H9 (cell line): Measurements from ENCODE around the gene DYNLT4. TPM values are rescaled to one million over a fixed set of nuclear protein-coding genes. Genes with fewer than 3 reads are reported as not detected.

Experiments
- DNase-seq: peaks from one replicate; pipeline ENCODE4 v3.0.0-alpha.2; 2017
- H2AFZ ChIP-seq: one replicate; pipeline ENCODE4 v1.6.1; 2013; ENCODE audit warnings: mild to moderate bottlenecking, low read length, control low read depth, moderate library complexity
- H2AK5ac ChIP-seq: 2 replicates; pipeline ENCODE4 v1.6.1; 2013; ENCODE audit warnings: low read length, control low read depth, mixed read lengths; ENCODE audit not compliant: insufficient read length
- H2BK120ac ChIP-seq: one replicate; pipeline ENCODE4 v1.6.1; 2013; ENCODE audit warnings: low read depth, mild to moderate bottlenecking, low read length, control low read depth, inconsistent platforms; ENCODE audit not compliant: poor library complexity, severe bottlenecking
- H2BK12ac ChIP-seq: 2 replicates; pipeline ENCODE4 v1.6.1; 2013; ENCODE audit warnings: low read length, control low read depth, mixed read lengths, low read depth; ENCODE audit not compliant: insufficient read length
- H2BK15ac ChIP-seq: 2 replicates; pipeline ENCODE4 v1.6.1; 2013; ENCODE audit warnings: low read depth, low read length, control low read depth
- H2BK20ac ChIP-seq: one replicate; pipeline ENCODE4 v1.6.1; 2013; ENCODE audit warnings: low read depth, mild to moderate bottlenecking, low read length, control low read depth, inconsistent platforms; ENCODE audit not compliant: poor library complexity, severe bottlenecking
- H2BK5ac ChIP-seq: 2 replicates; pipeline ENCODE4 v1.6.1; 2013; ENCODE audit warnings: low read length, control low read depth, mixed read lengths; ENCODE audit not compliant: insufficient read length
- H3K14ac ChIP-seq: 2 replicates; pipeline ENCODE4 v1.6.1; 2013; ENCODE audit warnings: low read length, control low read depth; ENCODE audit not compliant: insufficient read depth
- H3K18ac ChIP-seq: 2 replicates; pipeline ENCODE4 v1.6.1; 2013; ENCODE audit warnings: low read depth, mild to moderate bottlenecking, mixed read lengths, low read length, control low read depth; ENCODE audit not compliant: insufficient read length
- H3K23ac ChIP-seq: 2 replicates; pipeline ENCODE4 v1.6.1; 2013; ENCODE audit warnings: low read length, control low read depth, mixed read lengths, low read depth; ENCODE audit not compliant: insufficient read length
- H3K23me2 ChIP-seq: 2 replicates; pipeline ENCODE4 v1.6.1; 2013; ENCODE audit warnings: low read depth, mild to moderate bottlenecking, mixed read lengths, low read length, control low read depth; ENCODE audit not compliant: insufficient read length, poor library complexity, severe bottlenecking
- H3K27ac ChIP-seq: 2 replicates; pipeline ENCODE4 v1.5.1; 2013; ENCODE audit warnings: low read length, control low read depth, mixed read lengths, low read depth; ENCODE audit not compliant: insufficient read length
- H3K27me3 ChIP-seq: 2 replicates; pipeline ENCODE4 v1.6.1; 2013; ENCODE audit warnings: low read length, control low read depth, inconsistent platforms; ENCODE audit not compliant: insufficient read depth
- H3K4ac ChIP-seq: 2 replicates; pipeline ENCODE4 v1.6.1; 2013; ENCODE audit warnings: low read depth, mild to moderate bottlenecking, control low read depth, inconsistent platforms, low read length, moderate library complexity
- H3K4me1 ChIP-seq: 2 replicates; pipeline ENCODE4 v1.6.1; 2013; ENCODE audit warnings: low read length, control low read depth, inconsistent platforms; ENCODE audit not compliant: insufficient read depth
- H3K4me2 ChIP-seq: 2 replicates; pipeline ENCODE4 v1.6.1; 2013; ENCODE audit warnings: low read length, control low read depth, mixed read lengths; ENCODE audit not compliant: insufficient read length, insufficient read depth
- H3K56ac ChIP-seq: 2 replicates; pipeline ENCODE4 v1.6.1; 2013; ENCODE audit warnings: low read depth, mild to moderate bottlenecking, mixed read lengths, low read length, control low read depth; ENCODE audit not compliant: insufficient read length
- H3K79me1 ChIP-seq: 2 replicates; pipeline ENCODE4 v1.6.1; 2013; ENCODE audit warnings: low read depth, mild to moderate bottlenecking, moderate library complexity, low read length, control low read depth, inconsistent platforms; ENCODE audit not compliant: insufficient read depth, poor library complexity, severe bottlenecking
- H3K79me2 ChIP-seq: 2 replicates; pipeline ENCODE4 v1.6.1; 2013; ENCODE audit warnings: low read length, control low read depth, inconsistent platforms; ENCODE audit not compliant: insufficient read depth
- H3K9ac ChIP-seq: 2 replicates; pipeline ENCODE4 v1.6.1; 2013; ENCODE audit warnings: low read length, control low read depth, mixed read lengths; ENCODE audit not compliant: insufficient read length; ENCODE audit errors: extremely low read depth
- H3K9me3 ChIP-seq: one replicate; pipeline ENCODE4 v1.6.1; 2013; ENCODE audit warnings: low read depth, low read length, inconsistent platforms; ENCODE audit not compliant: control insufficient read depth
- H3T11ph ChIP-seq: one replicate; pipeline ENCODE4 v1.6.1; 2013; ENCODE audit warnings: mild to moderate bottlenecking, low read length, control low read depth, inconsistent platforms
- H4K20me1 ChIP-seq: one replicate; pipeline ENCODE4 v1.6.1; 2013; ENCODE audit not compliant: control insufficient read depth, insufficient read length, insufficient read depth
- H4K5ac ChIP-seq: 2 replicates; pipeline ENCODE4 v1.6.1; 2013; ENCODE audit warnings: low read depth, mild to moderate bottlenecking, mixed read lengths, low read length, control low read depth; ENCODE audit not compliant: insufficient read length
- H4K8ac ChIP-seq: replicated peaks from 2 replicates; pipeline ENCODE4 v1.6.1; 2013; ENCODE audit warnings: low read length, control low read depth, mixed read lengths, low read depth; ENCODE audit not compliant: insufficient read length
- H4K91ac ChIP-seq: 2 replicates; pipeline ENCODE4 v1.6.1; 2013; ENCODE audit warnings: low read depth, mild to moderate bottlenecking, moderate library complexity, mixed read lengths, low read length, control low read depth; ENCODE audit not compliant: insufficient read length
- H3K27ac Mint-ChIP-seq, 3 experiments: 2 replicates in 2 of 3; 3 replicates in 1 of 3; pipeline ENCODE4 v1.8.0; 2020 to 2021; ENCODE audit warnings: mixed read lengths in 3 of 3, mild to moderate bottlenecking in 1 of 3, moderate library complexity in 1 of 3
- H3K27me3 Mint-ChIP-seq: 2 replicates; pipeline ENCODE4 v1.8.0; 2021; ENCODE audit warnings: low read depth, mild to moderate bottlenecking, moderate library complexity, mixed read lengths
- H3K36me3 Mint-ChIP-seq, 3 experiments: 2 replicates in 2 of 3; 3 replicates in 1 of 3; pipeline ENCODE4 v1.8.0; 2020 to 2021; ENCODE audit warnings: low read depth in 3 of 3, mixed read lengths in 3 of 3; ENCODE audit not compliant: insufficient read depth in 1 of 3
- H3K4me1 Mint-ChIP-seq, 2 experiments: 2 replicates each; pipeline ENCODE4 v1.8.0; 2020; ENCODE audit warnings: mixed read lengths in 2 of 2
- H3K4me3 Mint-ChIP-seq, 2 experiments: 2 replicates in 1 of 2; 3 replicates in 1 of 2; pipeline ENCODE4 v1.8.0; 2020 to 2021; ENCODE audit warnings: mild to moderate bottlenecking in 2 of 2, mixed read lengths in 2 of 2, moderate library complexity in 1 of 2
- H3K9me3 Mint-ChIP-seq, 2 experiments: 2 replicates in 1 of 2; 3 replicates in 1 of 2; pipeline ENCODE4 v1.8.0; 2020; ENCODE audit warnings: mild to moderate bottlenecking in 2 of 2, mixed read lengths in 2 of 2, moderate library complexity in 1 of 2
- WGBS: extraction: QIAGEN DNeasy Blood & Tissue Kit; methylation state at CpG from one replicate; pipeline ENCODE4 v1.1.7; 2013; ENCODE audit warnings: missing lambda C conversion rate, low lambda C conversion rate, mixed read lengths; ENCODE audit not compliant: insufficient read length; ENCODE audit errors: extremely low coverage; 5-methylcytosine and 5-hydroxymethylcytosine counted together
- total RNA-seq: library from RNA; stranded (reverse); gene quantifications from 2 replicates; pipeline ENCODE4 v1.2.1, GENCODE V29; 2021
- TF ChIP-seq, protein P1 (sequence below): fragments of 200-600 bp; sonication (generic); conservative IDR thresholded peaks from 3 replicates; pipeline ENCODE4 v1.8.0; 2021; ENCODE audit warnings: antibody characterized with exemption, mild to moderate bottlenecking

The DYNLT4 gene
- total RNA-seq, 1 experiment from 2014 or later = not detected

DNA sequence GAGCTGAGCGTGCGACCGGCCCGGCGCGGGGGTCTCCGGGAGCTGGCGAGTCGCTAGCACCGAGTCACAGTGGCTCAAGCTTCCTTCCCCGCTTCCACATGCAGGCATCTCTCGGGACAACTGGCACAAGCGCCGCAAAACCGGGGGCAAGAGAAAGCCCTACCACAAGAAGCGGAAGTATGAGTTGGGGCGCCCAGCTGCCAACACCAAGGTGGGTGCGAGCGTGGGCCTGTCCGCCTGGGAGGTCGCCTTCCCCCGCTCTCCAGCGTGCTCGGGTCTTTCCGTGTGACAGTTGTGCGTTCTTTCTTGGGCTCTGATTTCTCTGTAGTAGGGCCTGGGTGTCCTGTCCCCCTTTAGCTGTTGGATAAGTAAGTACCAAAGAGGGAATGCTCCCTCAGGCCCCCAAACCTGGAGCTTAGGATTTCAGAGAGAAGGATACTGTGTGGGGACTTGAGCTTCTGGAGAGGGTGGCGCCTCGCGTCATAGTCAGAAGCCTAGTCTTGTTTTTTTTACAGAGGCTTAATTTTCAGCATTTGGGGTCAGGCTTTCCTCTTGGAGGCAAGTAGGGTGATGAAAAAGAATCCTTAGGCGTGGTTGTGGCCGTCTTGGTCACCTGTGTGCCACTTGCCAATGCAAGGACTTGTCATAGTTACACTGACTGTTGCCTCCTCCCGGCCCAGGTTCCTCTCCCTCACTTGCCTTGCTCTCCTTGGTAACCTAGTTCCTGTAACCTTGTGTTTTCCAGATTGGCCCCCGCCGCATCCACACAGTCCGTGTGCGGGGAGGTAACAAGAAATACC, 31.0 kb downstream of the DYNLT4 start:
- no peak overlapping the region for H3K56ac ChIP-seq
- peaks cover 11% of the 10 kb centered on the region for H3K23me2 ChIP-seq
- no peak overlapping the region for H2BK5ac ChIP-seq
- no peaks in the 10 kb centered on the region for H3K4me1 ChIP-seq
- H3K4me2 ChIP-seq = peak overlapping the region; percentile 99
- no peak overlapping the region for H4K91ac ChIP-seq
- peak overlapping the region; percentile 81 to 95 for H3K4me3 Mint-ChIP-seq
- peak overlapping the region; percentile 13 for H2AK5ac ChIP-seq
- H4K20me1 ChIP-seq = peaks cover 4% of the 10 kb centered on the region
- H3K27me3 ChIP-seq = no peaks in the 10 kb centered on the region
- peaks cover 33 to 55% (median 47%) of the 10 kb centered on the region in 3 experiments for H3K36me3 Mint-ChIP-seq
- peaks cover 2% of the 10 kb centered on the region for H3K79me1 ChIP-seq
- H3K18ac ChIP-seq = peak overlapping the region; percentile 83
- no peak overlapping the region for H2BK120ac ChIP-seq
- H3K9ac ChIP-seq = peak overlapping the region; percentile 98
- no CpG with 5 or more reads among the region's 36 CpGs for WGBS
- no peak overlapping the region for H2BK20ac ChIP-seq
- H3K27me3 Mint-ChIP-seq = no peaks in the 10 kb centered on the region
- H3K14ac ChIP-seq = peak overlapping the region; percentile 94
- H3K9me3 Mint-ChIP-seq = 0 out of 5 replicates have a peak, but pooled peaks cover 0 to 4% of the 10 kb centered on the region in 2 experiments
- H2BK12ac ChIP-seq = no peak overlapping the region
- TF ChIP-seq, protein P1, sequence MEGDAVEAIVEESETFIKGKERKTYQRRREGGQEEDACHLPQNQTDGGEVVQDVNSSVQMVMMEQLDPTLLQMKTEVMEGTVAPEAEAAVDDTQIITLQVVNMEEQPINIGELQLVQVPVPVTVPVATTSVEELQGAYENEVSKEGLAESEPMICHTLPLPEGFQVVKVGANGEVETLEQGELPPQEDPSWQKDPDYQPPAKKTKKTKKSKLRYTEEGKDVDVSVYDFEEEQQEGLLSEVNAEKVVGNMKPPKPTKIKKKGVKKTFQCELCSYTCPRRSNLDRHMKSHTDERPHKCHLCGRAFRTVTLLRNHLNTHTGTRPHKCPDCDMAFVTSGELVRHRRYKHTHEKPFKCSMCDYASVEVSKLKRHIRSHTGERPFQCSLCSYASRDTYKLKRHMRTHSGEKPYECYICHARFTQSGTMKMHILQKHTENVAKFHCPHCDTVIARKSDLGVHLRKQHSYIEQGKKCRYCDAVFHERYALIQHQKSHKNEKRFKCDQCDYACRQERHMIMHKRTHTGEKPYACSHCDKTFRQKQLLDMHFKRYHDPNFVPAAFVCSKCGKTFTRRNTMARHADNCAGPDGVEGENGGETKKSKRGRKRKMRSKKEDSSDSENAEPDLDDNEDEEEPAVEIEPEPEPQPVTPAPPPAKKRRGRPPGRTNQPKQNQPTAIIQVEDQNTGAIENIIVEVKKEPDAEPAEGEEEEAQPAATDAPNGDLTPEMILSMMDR = no peak
- peak overlapping the region; percentile 33; the same call in 1 of the 2 replicates for H3K4ac ChIP-seq
- no peak overlapping the region for H4K8ac ChIP-seq
- peaks cover 17% of the 10 kb centered on the region; the same call in 1 of the 2 replicates for H3K79me2 ChIP-seq
- H3K4me1 Mint-ChIP-seq = peaks cover 18 to 22% of the 10 kb centered on the region in 2 experiments
- no peak overlapping the region for H2BK15ac ChIP-seq
- H3K27ac Mint-ChIP-seq = peak overlapping the region; percentile 91 to 97 (median 94)
- H3K27ac ChIP-seq = no peak overlapping the region
- H2AFZ ChIP-seq = no peak overlapping the region
- no peak overlapping the region for H3K23ac ChIP-seq
- DNase-seq = no peak
- no peaks in the 10 kb centered on the region for H3K9me3 ChIP-seq
- H4K5ac ChIP-seq = peak overlapping the region; percentile 83
- H3T11ph ChIP-seq = no peak overlapping the region
